GM18951 (cell line): ENCODE data around the gene SLC35F5.
"Not testable (repeated sequence)": the region's sequence is repeated elsewhere in the genome, so short reads cannot be mapped to it uniquely, and the experiment has no call there.

Source experiments
- POLR2A ChIP-seq: IDR thresholded peaks from 4 replicates; pipeline ENCODE4 v1.6.1; 2011; ENCODE audit warnings: mild to moderate bottlenecking; ENCODE audit not compliant: insufficient read length, insufficient read depth; ENCODE audit errors: extremely low read depth
- in situ Hi-C: fragments of 300-500 bp; cut with MboI; formaldehyde crosslinking; loops from one replicate; pipeline ENCODE4 v1.12.0; 2022; ENCODE audit warnings: low sequenced_read_pairs, mixed read lengths, inconsistent platforms; ENCODE audit not compliant: unreplicated experiment

Gene SLC35F5

DNA sequence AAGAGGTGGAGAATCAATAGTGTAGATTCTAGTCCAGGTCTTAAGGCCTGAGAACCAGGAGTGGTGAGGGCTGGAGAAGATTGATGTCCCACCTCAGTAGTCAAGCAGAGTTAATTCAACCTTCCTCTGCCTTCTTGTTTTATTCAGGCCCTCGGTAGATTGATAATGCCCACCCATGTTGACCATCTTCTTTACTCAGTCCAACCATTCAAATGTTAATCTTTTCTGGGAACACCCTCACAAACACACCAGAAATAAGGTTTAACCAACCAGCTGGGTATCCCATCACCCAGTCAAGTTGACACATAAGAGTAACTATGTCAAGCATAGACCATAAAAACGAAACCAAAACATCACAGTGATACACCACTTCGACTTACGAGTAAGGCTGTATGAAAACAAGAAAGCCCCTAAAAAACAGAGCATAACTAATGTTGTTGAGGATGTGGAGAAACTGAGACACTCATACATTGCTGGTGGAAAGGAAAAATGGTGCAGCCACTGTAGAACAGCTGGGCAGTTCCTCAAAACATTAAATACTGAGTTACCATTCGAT lies 57.5 kb downstream of the SLC35F5 start:
- in situ Hi-C loops: no loop called here
- no peak for TF ChIP-seq POLR2A

DNA sequence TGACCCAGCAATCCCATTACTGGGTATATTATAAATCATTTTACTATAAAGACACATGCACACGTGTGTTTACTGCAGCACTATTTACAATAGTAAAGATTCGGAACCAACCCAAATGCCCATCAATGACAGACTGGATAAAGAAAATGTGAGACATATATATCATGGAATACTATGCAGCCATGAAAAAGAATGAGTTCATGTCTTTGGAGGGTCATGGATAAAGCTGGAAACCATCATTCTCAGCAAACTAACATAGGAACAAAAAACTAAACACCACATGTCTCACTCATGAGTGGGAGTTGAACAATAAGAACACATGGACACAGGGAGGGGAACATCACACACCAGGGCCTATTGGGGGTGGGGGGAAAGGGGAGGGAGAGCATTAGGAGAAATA lies 58.2 kb downstream of the SLC35F5 start:
- in situ Hi-C loops: not testable (repeated sequence)

DNA sequence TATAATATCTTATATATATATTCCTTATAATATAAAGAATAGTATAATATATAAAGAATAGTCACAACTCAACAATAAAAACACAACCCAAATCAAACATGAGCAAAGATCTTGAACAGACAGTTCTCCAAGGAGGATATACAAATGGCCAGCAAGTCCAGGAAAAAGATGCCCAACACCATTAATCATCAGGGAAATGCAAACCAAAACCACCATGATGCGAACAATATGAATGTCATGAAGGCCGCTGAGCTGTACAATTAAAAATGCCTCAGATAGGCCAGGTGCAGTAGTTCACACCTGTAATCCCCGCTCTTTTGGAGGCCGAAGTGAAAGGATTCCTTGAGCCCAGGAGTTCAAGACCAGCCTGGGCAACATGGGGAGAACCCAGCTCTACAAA lies 58.9 kb downstream of the SLC35F5 start:
- TF ChIP-seq POLR2A: no peak
- in situ Hi-C loops: no loop called here

DNA sequence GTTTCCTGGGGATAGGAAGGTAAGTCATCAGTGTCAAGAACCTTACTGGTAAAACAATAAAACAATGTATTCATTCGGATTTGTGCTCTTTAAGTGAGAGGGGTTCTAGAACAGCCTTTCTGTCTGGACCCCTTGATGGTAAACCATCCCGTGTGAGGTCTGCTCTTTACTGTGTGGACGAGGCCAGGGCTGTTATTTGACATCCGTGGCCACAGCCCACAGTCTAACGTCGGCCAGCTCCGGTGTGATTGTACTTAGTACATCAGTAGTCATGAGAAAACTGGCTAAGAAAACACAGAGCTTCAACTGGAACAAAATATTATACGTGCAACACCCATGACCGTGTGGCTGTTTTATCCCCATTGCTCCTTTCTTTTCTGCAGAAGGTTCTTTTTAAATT lies 62.0 kb downstream of the SLC35F5 start:
- no peak for TF ChIP-seq POLR2A
- in situ Hi-C loops: no loop called here

- TF ChIP-seq POLR2A: no peak
- in situ Hi-C loops: no loop called here
These were observed 63.6 kb downstream of the SLC35F5 start for GRCh38 chr2:113692698-113693428.

DNA sequence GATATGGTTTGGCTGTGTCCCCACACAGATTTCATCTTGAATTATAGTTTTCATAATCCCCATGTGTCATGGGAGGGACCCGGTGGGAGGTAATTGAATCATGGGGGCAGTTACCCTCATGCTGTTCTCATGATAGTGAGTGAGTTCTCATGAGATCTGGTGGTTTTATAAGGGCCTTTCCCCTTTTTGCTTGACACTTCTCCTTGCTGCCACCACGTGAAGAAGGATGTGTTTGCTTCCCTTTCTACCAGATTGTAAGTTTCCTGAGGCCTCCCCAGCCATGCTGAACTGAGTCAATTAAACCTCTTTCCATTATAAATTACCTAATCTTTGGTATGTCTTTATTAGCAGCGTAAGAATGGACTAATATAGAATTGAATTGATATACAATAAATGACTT lies 65.6 kb downstream of the SLC35F5 start:
- in situ Hi-C loops: not testable (repeated sequence)

DNA sequence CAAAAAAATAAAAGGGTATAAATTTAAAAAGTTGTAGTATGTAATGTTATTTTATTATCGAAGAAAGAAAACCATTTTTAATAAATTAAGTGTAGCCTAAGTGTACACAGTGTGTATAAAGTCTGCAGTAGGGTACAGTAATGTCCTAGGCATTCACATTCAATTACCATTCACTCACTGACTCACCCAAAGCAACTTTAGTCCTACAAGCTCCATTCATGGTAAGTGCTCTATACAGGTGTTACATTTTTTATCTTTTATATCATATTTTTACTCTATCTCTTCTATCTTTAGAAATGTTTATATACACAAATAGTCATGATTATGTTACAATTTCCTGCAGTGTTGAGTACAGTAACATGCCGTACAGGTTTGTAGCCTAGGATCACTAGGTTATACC lies 69.9 kb downstream of the SLC35F5 start:
- in situ Hi-C loops: no loop called here

DNA sequence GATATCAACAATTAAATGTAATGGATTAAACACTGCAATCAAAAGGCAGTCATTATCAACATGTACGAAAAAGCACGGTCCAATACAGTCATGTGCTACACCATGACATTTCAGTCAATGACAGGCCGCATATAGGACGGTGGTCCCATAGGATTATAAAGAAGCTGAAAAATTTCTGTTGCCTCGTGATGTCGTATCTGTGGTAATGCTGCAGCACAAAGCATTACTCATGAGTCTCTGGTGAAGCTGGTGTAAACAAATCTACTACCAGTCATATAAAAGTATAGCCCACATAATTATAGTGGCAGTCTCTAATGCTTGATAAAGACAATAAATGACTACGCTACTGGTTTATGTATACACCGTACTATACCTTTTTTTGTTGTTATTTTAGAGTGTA lies 71.0 kb downstream of the SLC35F5 start:
- no peak for TF ChIP-seq POLR2A
- in situ Hi-C loops: no loop called here

More for the DNA sequence above, 69.9 kb downstream of the SLC35F5 start:
- TF ChIP-seq POLR2A: no peak

DNA sequence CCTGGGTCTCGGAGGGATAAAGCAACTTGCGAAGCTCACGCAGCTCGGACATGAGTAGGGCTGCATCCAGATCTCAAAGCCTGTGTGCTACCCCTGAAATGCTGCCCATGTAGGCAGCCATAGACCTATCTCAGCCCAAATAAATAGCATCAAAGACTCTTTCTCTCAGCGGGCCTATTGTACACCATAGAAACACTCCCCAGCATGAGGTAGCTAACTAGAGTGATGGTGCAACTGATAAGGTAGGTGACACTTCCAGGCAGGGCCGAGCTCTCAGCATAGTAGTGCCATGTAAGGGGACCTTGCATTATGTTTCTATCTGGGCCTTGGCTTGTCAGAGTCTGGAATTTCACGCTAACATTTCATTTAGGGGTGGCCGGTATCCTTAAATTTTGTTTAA lies 77.0 kb downstream of the SLC35F5 start:
- in situ Hi-C loops: no loop called here
- no peak for TF ChIP-seq POLR2A

DNA sequence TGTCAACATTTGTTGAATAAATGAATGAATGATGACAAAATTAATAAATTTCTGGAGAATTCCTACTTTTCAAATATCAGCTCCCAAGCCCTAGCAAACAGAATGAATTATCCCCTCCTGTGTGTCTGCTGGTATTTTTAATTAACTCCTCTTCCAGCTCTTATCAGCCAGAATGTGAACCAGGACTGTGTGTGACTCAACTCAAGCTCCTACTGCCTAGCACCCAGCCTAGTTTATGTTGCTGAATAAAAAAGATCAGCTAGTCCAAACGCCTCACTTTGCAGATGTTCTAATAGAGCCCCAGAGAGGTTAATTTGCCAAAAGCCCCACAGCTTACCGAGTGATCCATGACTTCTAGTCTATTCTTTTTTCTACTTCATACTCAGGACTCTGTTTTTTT lies 79.1 kb downstream of the SLC35F5 start:
- TF ChIP-seq POLR2A: no peak
- in situ Hi-C loops: no loop called here

DNA sequence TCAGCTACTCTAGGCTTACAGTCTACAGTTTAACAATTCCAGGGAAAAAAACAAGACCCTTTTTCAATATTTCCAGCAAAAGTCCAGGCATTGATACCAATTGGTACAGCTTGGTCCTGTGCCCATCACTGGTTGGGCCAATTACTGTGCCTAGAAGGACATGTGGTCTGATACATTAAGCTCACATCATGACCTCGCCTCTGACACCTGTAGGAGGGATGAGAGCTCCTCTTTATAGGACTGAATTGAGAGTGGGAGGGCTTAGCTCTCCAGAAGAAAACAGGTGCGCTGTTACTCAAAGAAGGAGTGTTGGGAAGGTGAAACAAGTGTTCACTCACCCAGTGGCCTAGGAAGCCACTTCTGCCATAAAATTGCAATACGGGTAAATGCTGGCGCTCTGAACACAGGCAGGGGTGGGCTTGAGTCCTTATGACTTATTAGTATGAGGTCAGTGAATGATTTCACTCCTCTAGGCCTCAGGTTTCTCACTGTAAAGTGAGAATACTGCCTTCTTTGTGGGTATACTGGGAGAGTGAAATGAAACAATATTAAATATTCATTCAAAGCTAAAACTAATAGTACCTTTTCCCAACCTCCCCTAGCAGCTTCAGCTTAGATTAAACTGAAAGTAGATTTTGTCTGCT lies 79.7 kb downstream of the SLC35F5 start:
- no peak for TF ChIP-seq POLR2A
- in situ Hi-C loops: no loop called here

GRCh38 chr2:113675875-113676274 lies 80.6 kb downstream of the SLC35F5 start:
- in situ Hi-C loops: no loop called here
- no peak for TF ChIP-seq POLR2A

- in situ Hi-C loops: no loop called here
- TF ChIP-seq POLR2A: no peak
These were observed 84.0 kb downstream of the SLC35F5 start for GRCh38 chr2:113672326-113672932.

GRCh38 chr2:113669013-113669412 lies 87.4 kb downstream of the SLC35F5 start:
- in situ Hi-C loops: not testable (repeated sequence)

- in situ Hi-C loops: not testable (repeated sequence)
These were observed 91.5 kb downstream of the SLC35F5 start for GRCh38 chr2:113664761-113665533.

GRCh38 chr2:113663285-113664060 lies 93.0 kb downstream of the SLC35F5 start:
- in situ Hi-C loops: not testable (repeated sequence)
